Stomach (tissue), 9 donors: Measurements from ENCODE around the gene SOX8. TPM values are rescaled to one million over a fixed set of nuclear protein-coding genes. Genes with fewer than 3 reads are reported as not detected.

ENCODE experiments used
- DNase-seq, 2 donors: peaks; one replicate each; pipeline versions ENCODE4 v3.0.0 to v3.0.0-alpha.2; 2013 to 2019
- H3K27ac ChIP-seq, 5 donors: fragments of 200-600 bp in 4 of 5; sonication (generic) in 4 of 5; one replicate each; pipeline ENCODE4 v1.5.1; 2013 to 2019; ENCODE audit warnings: mild to moderate bottlenecking in 1 of 5, moderate library complexity in 1 of 5
- H3K27me3 ChIP-seq, 3 donors: fragments of 200-600 bp; sonication (generic); one replicate each; pipeline ENCODE4 v1.5.1; 2017 to 2019; ENCODE audit warnings: mixed run types in 1 of 3
- H3K36me3 ChIP-seq, 4 donors: fragments of 200-600 bp; sonication (generic); 1 replicate in 3 of 4; 2 replicates in 1 of 4; pipeline ENCODE4 v1.5.1; 2016 to 2019
- H3K4me1 ChIP-seq, 4 donors: fragments of 200-600 bp; sonication (generic); one replicate each; pipeline ENCODE4 v1.5.1; 2016 to 2019
- H3K4me3 ChIP-seq, 4 donors: fragments of 200-600 bp; sonication (generic) in 3 of 4; one replicate each; pipeline ENCODE4 v1.5.1; 2016 to 2019; ENCODE audit warnings: mild to moderate bottlenecking in 1 of 4
- H3K9me3 ChIP-seq, 4 donors: fragments of 200-600 bp; sonication (generic); one replicate each; pipeline ENCODE4 v1.5.1; 2016 to 2019
- CTCF ChIP-seq, 7 experiments: fragments of 450-650 bp in 4 of 7; fragments of 200-600 bp in 3 of 7; sonication (generic) in 3 of 7; IDR thresholded peaks; one replicate each; pipeline ENCODE4 v1.5.1; 2016 to 2019; ENCODE audit warnings: antibody characterized with exemption in 7 of 7, control low read depth in 2 of 7, mild to moderate bottlenecking in 1 of 7
- EP300 ChIP-seq: sonication (generic); formaldehyde crosslinking; IDR thresholded peaks from one replicate; pipeline ENCODE4 v1.6.1; 2017; ENCODE audit warnings: antibody characterized with exemption
- POLR2A ChIP-seq, 4 donors: fragments of 450-650 bp; IDR thresholded peaks; one replicate each; pipeline ENCODE4 v1.6.1; 2016; ENCODE audit warnings: antibody characterized with exemption in 4 of 4, control low read depth in 2 of 4, mild to moderate bottlenecking in 1 of 4, moderate library complexity in 1 of 4
- POLR2AphosphoS5 ChIP-seq, 3 donors: sonication (generic); formaldehyde crosslinking; IDR thresholded peaks; one replicate each; pipeline ENCODE4 v1.6.1; 2016; ENCODE audit warnings: antibody characterized with exemption in 3 of 3
- WGBS, 5 donors: extraction: QIAGEN DNeasy Blood & Tissue Kit in 3 of 5; methylation state at CpG; one replicate each; pipeline versions ENCODE4 v1.1.5 to v1.1.7; 2013 to 2018; 5-methylcytosine and 5-hydroxymethylcytosine counted together
- intact Hi-C: fragments of 100-400 bp; cut with DNase I; formaldehyde crosslinking; loops from one replicate; pipeline ENCODE4 v1.15.1; 2023; ENCODE audit warnings: low total_unique reads
- polyA plus RNA-seq, 3 donors: library from polyadenylated mRNA; stranded (reverse); fragments of 200-250 nt; gene quantifications; one replicate each; pipeline ENCODE4 v1.2.3, GENCODE V29; 2013
- total RNA-seq, 5 donors: library from RNA; depleted of rRNA; stranded (reverse); fragments of >200 nt; gene quantifications; one replicate each; pipeline versions ENCODE4 v1.1.0 to v1.2.3, GENCODE V29; 2014 to 2016
- donor health status: healthy with polysubstance abuse.
- donor health status: Bipolar disorder and iron deficiency.
- donor health status: healthy.

Gene SOX8
- total and polyA plus RNA-seq, 8 donors, result 0.45 to 15.1 (median 1.1) TPM; not detected in 3

- peaks cover 8 to 92% (median 42%) of the 10 kb centered on the region in 3 donors for H3K27me3 ChIP-seq
- TF ChIP-seq POLR2AphosphoS5 (IDR thresholded peaks at IDR 0.05), result no peak
- no peak for TF ChIP-seq POLR2A (IDR thresholded peaks at IDR 0.05)
- no peak for TF ChIP-seq EP300
- no peak for TF ChIP-seq CTCF (IDR thresholded peaks at IDR 0.05)
- WGBS, 5 donors, result 54 to 69% (median 67%) methylated on average over 40 to 59 of the region's 59 CpGs
- no peaks in the 10 kb centered on the region for H3K9me3 ChIP-seq
- no peak overlapping the region for H3K27ac ChIP-seq
- DNase-seq, result peak in 1 of 2 donors; percentile 63
- no peaks in the 10 kb centered on the region for H3K36me3 ChIP-seq
- H3K4me1 ChIP-seq, result peaks cover 10 to 28% (median 26%) of the 10 kb centered on the region in 4 donors
- intact Hi-C loops, result no loop called here
- H3K4me3 ChIP-seq, result peak overlapping the region in 1 of 4 donors; percentile 61
These were observed 1.8 kb downstream of the SOX8 start for GRCh38 chr16:983044-984030.

DNA sequence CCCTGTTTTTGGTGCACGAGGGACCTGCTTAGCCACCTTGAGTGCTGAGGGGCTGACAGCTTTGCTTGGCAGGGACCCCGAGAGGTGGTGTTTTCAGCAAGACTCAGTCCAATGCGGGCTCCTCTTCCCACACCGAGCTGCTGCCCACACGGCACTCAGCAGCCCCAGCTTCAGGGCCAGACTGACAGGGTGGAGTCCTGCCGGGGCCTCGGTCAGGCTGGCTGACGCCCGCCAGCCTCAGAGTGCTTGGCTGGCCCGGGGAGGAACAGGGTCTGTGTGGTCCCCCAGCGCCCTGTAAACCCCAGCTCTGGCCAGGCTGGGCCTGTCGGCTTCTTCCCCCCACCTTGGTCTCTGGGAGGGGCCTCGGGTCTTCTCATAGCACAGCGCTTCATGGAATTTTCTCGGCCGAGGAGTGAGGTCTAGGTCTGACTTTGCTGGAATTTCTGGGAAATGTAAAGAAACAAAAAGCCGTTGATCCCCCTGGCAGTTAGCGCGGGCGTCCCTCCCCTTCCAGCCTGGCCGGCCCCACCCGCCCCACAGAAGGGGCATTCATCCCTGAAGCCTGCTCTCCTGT lies 2.6 kb downstream of the SOX8 start:
- whole genome bisulfite sequencing, 5 donors, result 74 to 84% (median 81%) methylated on average over 20 to 22 of the region's 22 CpGs
- intact Hi-C loops, result no loop called here
- Histone ChIP-seq H3K27ac (no peak overlapping the region), H3K27me3 (peaks cover 8 to 92% (median 40%) of the 10 kb centered on the region in 3 donors), H3K4me1 (peaks cover 10 to 28% (median 26%) of the 10 kb centered on the region in 4 donors), H3K36me3 (no peaks in the 10 kb centered on the region), H3K9me3 (no peaks in the 10 kb centered on the region), H3K4me3 (no peak overlapping the region)
- no peak for DNase-seq
- TF ChIP-seq POLR2A (IDR thresholded peaks at IDR 0.05) (no peak), EP300 (no peak), POLR2AphosphoS5 (IDR thresholded peaks at IDR 0.05) (no peak), CTCF (IDR thresholded peaks at IDR 0.05) (no peak)

DNA sequence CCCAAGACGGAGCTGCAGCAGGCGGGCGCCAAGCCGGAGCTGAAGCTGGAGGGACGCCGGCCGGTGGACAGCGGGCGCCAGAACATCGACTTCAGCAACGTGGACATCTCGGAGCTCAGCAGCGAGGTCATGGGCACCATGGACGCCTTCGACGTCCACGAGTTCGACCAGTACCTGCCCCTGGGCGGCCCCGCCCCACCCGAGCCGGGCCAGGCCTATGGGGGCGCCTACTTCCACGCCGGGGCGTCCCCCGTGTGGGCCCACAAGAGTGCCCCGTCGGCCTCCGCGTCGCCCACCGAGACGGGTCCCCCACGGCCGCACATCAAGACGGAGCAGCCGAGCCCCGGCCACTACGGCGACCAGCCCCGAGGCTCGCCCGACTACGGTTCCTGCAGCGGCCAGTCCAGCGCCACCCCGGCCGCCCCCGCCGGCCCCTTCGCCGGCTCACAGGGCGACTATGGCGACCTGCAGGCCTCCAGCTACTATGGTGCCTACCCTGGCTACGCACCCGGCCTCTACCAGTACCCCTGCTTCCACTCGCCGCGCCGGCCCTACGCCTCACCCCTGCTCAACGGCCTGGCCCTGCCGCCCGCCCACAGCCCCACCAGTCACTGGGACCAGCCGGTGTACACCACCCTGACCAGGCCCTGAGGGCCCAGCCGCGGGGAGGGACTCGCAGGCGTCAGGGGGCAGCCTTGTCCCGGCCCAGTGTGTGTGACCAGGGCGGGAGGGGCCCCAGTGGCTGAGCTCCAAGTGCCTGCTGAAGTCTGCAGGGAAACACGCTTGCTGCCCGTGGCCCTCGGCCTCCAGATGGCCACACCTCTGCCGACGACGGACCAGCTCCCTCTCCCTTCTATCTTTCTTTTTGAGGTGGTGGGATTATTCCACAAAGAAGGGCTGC lies 3.4 kb downstream of the SOX8 start:
- intact Hi-C loops, result no loop called here

GRCh38 chr16:985646-986400 lies 4.3 kb downstream of the SOX8 start:
- TF ChIP-seq EP300 (no peak), CTCF (IDR thresholded peaks at IDR 0.05) (no peak), POLR2A (IDR thresholded peaks at IDR 0.05) (no peak), POLR2AphosphoS5 (IDR thresholded peaks at IDR 0.05) (no peak)
- Histone ChIP-seq H3K36me3 (no peaks in the 10 kb centered on the region), H3K4me3 (no peak overlapping the region), H3K27me3 (peaks cover 0 to 92% (median 33%) of the 10 kb centered on the region in 3 donors), H3K9me3 (no peaks in the 10 kb centered on the region), H3K4me1 (peaks cover 10 to 16% (median 15%) of the 10 kb centered on the region in 4 donors), H3K27ac (no peak overlapping the region)
- 88 to 92% (median 91%) methylated on average over 24 to 32 of the region's 32 CpGs for WGBS, 5 donors
- no peak for DNase-seq
- intact Hi-C loops, result no loop called here

More for the DNA sequence above, 3.4 kb downstream of the SOX8 start:
- Histone ChIP-seq H3K9me3 (no peaks in the 10 kb centered on the region), H3K4me1 (peaks cover 10 to 25% (median 24%) of the 10 kb centered on the region in 4 donors), H3K27me3 (peaks cover 6 to 92% (median 34%) of the 10 kb centered on the region in 3 donors), H3K4me3 (no peak overlapping the region), H3K27ac (no peak overlapping the region), H3K36me3 (no peaks in the 10 kb centered on the region)
- DNase-seq, result no peak
- 91 to 96% (median 92%) methylated on average over 31 to 78 of the region's 78 CpGs for WGBS, 5 donors
- TF ChIP-seq POLR2A (IDR thresholded peaks at IDR 0.05), result no peak
- TF ChIP-seq EP300, result no peak
